ENCODE data around the gene MT1E.
"Not testable (repeated sequence)": the region's sequence is repeated elsewhere in the genome, so short reads cannot be mapped to it uniquely, and the experiment has no call there.

MT1E gene

GRCh38 chr16:56672171-56672570, 46.6 kb downstream of the MT1E start:
- not testable (repeated sequence) for DNase-seq (ENCODE audit: low read depth in 2 of 2)

GRCh38 chr16:56672761-56673536, 47.4 kb downstream of the MT1E start:
- no peak for DNase-seq (ENCODE audit: low read depth in 2 of 2)

GRCh38 chr16:56673921-56674320, 48.3 kb downstream of the MT1E start:
- DNase-seq (ENCODE audit: low read depth in 2 of 2): no peak

- DNase-seq (ENCODE audit: low read depth in 2 of 2): not testable (repeated sequence)
Observed at GRCh38 chr16:56674570-56674969, 49.0 kb downstream of the MT1E start.

- DNase-seq (ENCODE audit: low read depth in 2 of 2): peak in 1 of 2 experiments; percentile 29
Observed at GRCh38 chr16:56675685-56676210, 50.2 kb downstream of the MT1E start.
